DND-41 (cell line): ENCODE data around the gene FBXO42.

Experiments used
- ATAC-seq: fragments of 200-7000 bp; cut with Tn5 transposase; 3 replicates; pipeline ENCODE4 v1.9.1; 2021; ENCODE audit warnings: low read depth; ENCODE audit not compliant: insufficient read depth
- DNase-seq: peaks from one replicate; pipeline ENCODE4 v3.0.0-alpha.2; 2020
- H2AFZ ChIP-seq: 2 replicates; pipeline ENCODE4 v1.6.0; 2012; ENCODE audit warnings: low read depth, low read length
- H3K27ac ChIP-seq: 2 replicates; pipeline ENCODE4 v1.5.1; 2012; ENCODE audit warnings: low read length, inconsistent platforms
- H3K27me3 ChIP-seq: fragments of 200-600 bp; sonication (generic); 2 replicates; pipeline ENCODE4 v1.6.0; 2012; ENCODE audit warnings: low read length, mild to moderate bottlenecking, inconsistent platforms; ENCODE audit not compliant: insufficient read depth, poor library complexity
- H3K36me3 ChIP-seq: 2 replicates; pipeline ENCODE4 v1.5.1; 2012; ENCODE audit warnings: low read length, inconsistent platforms; ENCODE audit not compliant: insufficient read depth
- H3K4me1 ChIP-seq: 2 replicates; pipeline ENCODE4 v1.5.1; 2012; ENCODE audit warnings: mild to moderate bottlenecking, low read length; ENCODE audit not compliant: insufficient read depth
- H3K4me2 ChIP-seq: 2 replicates; pipeline ENCODE4 v1.6.0; 2012; ENCODE audit warnings: mild to moderate bottlenecking, moderate library complexity, low read length, inconsistent platforms; ENCODE audit not compliant: insufficient read depth
- H3K4me3 ChIP-seq, 2 experiments: fragments of 200-600 bp in 1 of 2; shearing (Covaris generic) in 1 of 2; 2 replicates each; pipeline ENCODE4 v1.5.1; 2012 to 2016; ENCODE audit warnings: inconsistent platforms in 2 of 2, low read length in 2 of 2, mild to moderate bottlenecking in 2 of 2, low read depth in 1 of 2, moderate library complexity in 1 of 2
- H3K79me2 ChIP-seq: 2 replicates; pipeline ENCODE4 v1.6.0; 2012; ENCODE audit warnings: low read length, inconsistent platforms; ENCODE audit not compliant: insufficient read depth
- H3K9ac ChIP-seq: 2 replicates; pipeline ENCODE4 v1.6.0; 2012; ENCODE audit warnings: low read depth, mild to moderate bottlenecking, inconsistent platforms, low read length, moderate library complexity
- H3K9me3 ChIP-seq: 2 replicates; pipeline ENCODE4 v1.5.1; 2012; ENCODE audit warnings: low read length, moderate library complexity, mild to moderate bottlenecking, inconsistent platforms; ENCODE audit not compliant: insufficient read depth, severe bottlenecking
- H4K20me1 ChIP-seq: 2 replicates; pipeline ENCODE4 v1.6.0; 2012; ENCODE audit warnings: low read length; ENCODE audit not compliant: insufficient read depth
- CTCF ChIP-seq: IDR thresholded peaks from 2 replicates; pipeline ENCODE4 v1.5.1; 2012; ENCODE audit warnings: borderline replicate concordance, low read length, moderate library complexity, mild to moderate bottlenecking; ENCODE audit not compliant: poor library complexity, severe bottlenecking; ENCODE audit errors: extremely low read depth
- EZH2 ChIP-seq: IDR thresholded peaks from 3 replicates; pipeline ENCODE4 v1.6.1; 2012; ENCODE audit warnings: borderline replicate concordance, low read depth, mild to moderate bottlenecking, moderate library complexity, low read length, inconsistent platforms; ENCODE audit not compliant: severe bottlenecking

Gene FBXO42

GRCh38 chr1:16219968-16220500 is 132.2 kb downstream of the FBXO42 start:
- H3K9ac ChIP-seq = no peak overlapping the region
- DNase-seq (no peak), ATAC-seq (no peak)
- no peak overlapping the region for H3K27ac ChIP-seq
- no peaks in the 10 kb centered on the region for H3K36me3 ChIP-seq
- no peak overlapping the region for H3K4me2 ChIP-seq
- H3K79me2 ChIP-seq = no peaks in the 10 kb centered on the region
- H2AFZ ChIP-seq = no peak overlapping the region
- H3K9me3 ChIP-seq = no peaks in the 10 kb centered on the region
- no peak overlapping the region for H3K4me3 ChIP-seq
- H4K20me1 ChIP-seq = no peaks in the 10 kb centered on the region
- no peaks in the 10 kb centered on the region for H3K27me3 ChIP-seq
- no peaks in the 10 kb centered on the region for H3K4me1 ChIP-seq
- TF ChIP-seq CTCF (no peak), EZH2 (no peak)

GRCh38 chr1:16218674-16219071 is 133.6 kb downstream of the FBXO42 start:
- TF ChIP-seq EZH2 = no peak
- TF ChIP-seq CTCF = no peak
- no peaks in the 10 kb centered on the region for H3K9me3 ChIP-seq
- H3K27ac ChIP-seq = no peak overlapping the region
- no peak overlapping the region for H3K4me3 ChIP-seq
- no peak overlapping the region for H2AFZ ChIP-seq
- no peaks in the 10 kb centered on the region for H3K79me2 ChIP-seq
- H3K4me1 ChIP-seq = no peaks in the 10 kb centered on the region
- ATAC-seq (no peak), DNase-seq (no peak)
- H3K36me3 ChIP-seq = no peaks in the 10 kb centered on the region
- no peak overlapping the region for H3K4me2 ChIP-seq
- no peak overlapping the region for H3K9ac ChIP-seq
- no peaks in the 10 kb centered on the region for H4K20me1 ChIP-seq
- H3K27me3 ChIP-seq = no peaks in the 10 kb centered on the region

GRCh38 chr1:16218014-16218673 is 134.1 kb downstream of the FBXO42 start:
- ATAC-seq = no peak
- no peak overlapping the region for H3K27ac ChIP-seq
- no peaks in the 10 kb centered on the region for H3K79me2 ChIP-seq
- H3K27me3 ChIP-seq = no peaks in the 10 kb centered on the region
- H3K36me3 ChIP-seq = no peaks in the 10 kb centered on the region
- H3K9ac ChIP-seq = no peak overlapping the region
- no peak overlapping the region for H2AFZ ChIP-seq
- TF ChIP-seq CTCF = no peak
- no peak for TF ChIP-seq EZH2
- H3K4me1 ChIP-seq = no peaks in the 10 kb centered on the region
- no peak overlapping the region for H3K4me2 ChIP-seq
- no peak for DNase-seq
- no peaks in the 10 kb centered on the region for H4K20me1 ChIP-seq
- H3K4me3 ChIP-seq = no peak overlapping the region
- H3K9me3 ChIP-seq = no peaks in the 10 kb centered on the region
